ENCODE measurements around the gene TROAP.

TROAP gene

GRCh38 chr12:49344486-49345050 is 21.5 kb downstream of the TROAP start:
- no peak for DNase-seq

GRCh38 chr12:49345051-49345824 is 22.2 kb downstream of the TROAP start:
- no peak for DNase-seq

- DNase-seq: no peak
These were observed 23.0 kb downstream of the TROAP start for GRCh38 chr12:49345825-49346658.

GRCh38 chr12:49346659-49347310 is 23.7 kb downstream of the TROAP start, which contains the start of gene DNAJC22:
Gene DNAJC22, plus strand, starts transcription at chr12:49346888. Its CDS starts 1,985 bp downstream, at chr12:49348873.
- DNase-seq: peak; percentile 18

- DNase-seq: peak; percentile 67
These were observed 24.5 kb downstream of the TROAP start for GRCh38 chr12:49347311-49348193.

GRCh38 chr12:49348781-49349180 is 25.7 kb downstream of the TROAP start:
- no peak for DNase-seq

- no peak for DNase-seq
These were observed 26.2 kb downstream of the TROAP start for GRCh38 chr12:49349266-49349665.

GRCh38 chr12:49352351-49352750 is 29.3 kb downstream of the TROAP start:
- no peak for DNase-seq

GRCh38 chr12:49355913-49356312 is 32.9 kb downstream of the TROAP start:
- no peak for DNase-seq

- DNase-seq: no peak
These were observed 34.1 kb downstream of the TROAP start for GRCh38 chr12:49357103-49357678.

GRCh38 chr12:49358483-49359141 is 35.6 kb downstream of the TROAP start:
- DNase-seq: peak; percentile 28

GRCh38 chr12:49359671-49360070 is 36.6 kb downstream of the TROAP start:
- DNase-seq: no peak

- DNase-seq: no peak
These were observed 39.0 kb downstream of the TROAP start for GRCh38 chr12:49362077-49362476.

- no peak for DNase-seq
These were observed 41.9 kb downstream of the TROAP start for GRCh38 chr12:49364989-49365388.

- no peak for DNase-seq
These were observed 42.5 kb downstream of the TROAP start for GRCh38 chr12:49365542-49365941.

- DNase-seq: no peak
These were observed 43.1 kb downstream of the TROAP start for GRCh38 chr12:49366096-49366651.

- DNase-seq: peak; percentile 77
These were observed 43.8 kb downstream of the TROAP start for GRCh38 chr12:49366652-49367380.

GRCh38 chr12:49367381-49368239 is 44.6 kb downstream of the TROAP start, which contains the start of gene SPATS2:
Gene SPATS2, plus strand, starts transcription at chr12:49367462. Its CDS starts 93,551 bp downstream, at chr12:49461013.
- DNase-seq: no peak

- no peak for DNase-seq
These were observed 45.2 kb downstream of the TROAP start for GRCh38 chr12:49368240-49368600.
